Brain microvascular endothelial cell (primary cell): ENCODE measurements around the gene NUBP1.

ENCODE experiments used
- DNase-seq: peaks from one replicate; pipeline ENCODE4 v3.0.0-alpha.2; 2020
- H3K27ac ChIP-seq: fragments of 250-450 bp; sonication (Bioruptor Pico); 2 replicates; pipeline ENCODE4 v1.5.1; 2020; ENCODE audit warnings: mild to moderate bottlenecking, moderate library complexity
- H3K27me3 ChIP-seq: fragments of 250-450 bp; sonication (Bioruptor Pico); replicated peaks from 2 replicates; pipeline ENCODE4 v1.5.1; 2020; ENCODE audit warnings: mild to moderate bottlenecking
- H3K36me3 ChIP-seq: fragments of 250-450 bp; sonication (Bioruptor Pico); replicated peaks from 2 replicates; pipeline ENCODE4 v1.5.1; 2020; ENCODE audit warnings: mild to moderate bottlenecking
- H3K4me3 ChIP-seq: 2 replicates; pipeline ENCODE4 v1.5.1; 2011; ENCODE audit warnings: low read depth, mild to moderate bottlenecking, control low read depth, low read length, moderate library complexity
- in situ Hi-C: cut with HindIII; loops from 2 replicates; pipeline ENCODE4 v1.10.0; 2017; ENCODE audit warnings: low sequenced_read_pairs, low pct_ligation_motif_present
- TF ChIP-seq, protein P1 (sequence below): IDR thresholded peaks from 2 replicates; pipeline ENCODE4 v1.5.1; 2011; ENCODE audit warnings: low read depth, mild to moderate bottlenecking, moderate library complexity, low read length, control low read depth, inconsistent platforms; ENCODE audit errors: missing control alignments

Gene NUBP1

DNA sequence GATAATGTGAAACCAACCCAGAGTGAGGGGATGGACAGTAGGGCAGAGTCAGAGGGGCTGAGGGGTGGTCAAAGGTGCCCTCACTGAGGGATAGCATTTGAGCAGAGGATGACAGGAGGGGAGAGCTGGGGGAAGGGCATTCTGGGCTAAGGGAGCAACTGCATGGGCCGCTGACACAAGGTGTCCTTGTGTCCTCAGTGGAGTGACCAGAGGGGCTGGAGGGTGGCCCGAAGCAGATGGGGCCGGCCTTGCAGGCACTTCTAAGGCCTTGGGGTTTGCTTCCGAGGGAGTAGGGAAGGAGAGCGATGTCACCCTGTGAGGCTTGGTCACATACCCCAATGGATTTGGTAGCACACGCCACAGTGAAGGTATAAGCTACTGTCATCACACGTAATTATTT is 10.0 kb downstream of the NUBP1 start:
- Histone ChIP-seq H3K4me3 (no peak overlapping the region), H3K27me3 (no peaks in the 10 kb centered on the region), H3K36me3 (peaks cover 3% of the 10 kb centered on the region), H3K27ac (no peak overlapping the region)
- no peak for DNase-seq
- in situ Hi-C loops, result no loop called here
- TF ChIP-seq, protein P1, sequence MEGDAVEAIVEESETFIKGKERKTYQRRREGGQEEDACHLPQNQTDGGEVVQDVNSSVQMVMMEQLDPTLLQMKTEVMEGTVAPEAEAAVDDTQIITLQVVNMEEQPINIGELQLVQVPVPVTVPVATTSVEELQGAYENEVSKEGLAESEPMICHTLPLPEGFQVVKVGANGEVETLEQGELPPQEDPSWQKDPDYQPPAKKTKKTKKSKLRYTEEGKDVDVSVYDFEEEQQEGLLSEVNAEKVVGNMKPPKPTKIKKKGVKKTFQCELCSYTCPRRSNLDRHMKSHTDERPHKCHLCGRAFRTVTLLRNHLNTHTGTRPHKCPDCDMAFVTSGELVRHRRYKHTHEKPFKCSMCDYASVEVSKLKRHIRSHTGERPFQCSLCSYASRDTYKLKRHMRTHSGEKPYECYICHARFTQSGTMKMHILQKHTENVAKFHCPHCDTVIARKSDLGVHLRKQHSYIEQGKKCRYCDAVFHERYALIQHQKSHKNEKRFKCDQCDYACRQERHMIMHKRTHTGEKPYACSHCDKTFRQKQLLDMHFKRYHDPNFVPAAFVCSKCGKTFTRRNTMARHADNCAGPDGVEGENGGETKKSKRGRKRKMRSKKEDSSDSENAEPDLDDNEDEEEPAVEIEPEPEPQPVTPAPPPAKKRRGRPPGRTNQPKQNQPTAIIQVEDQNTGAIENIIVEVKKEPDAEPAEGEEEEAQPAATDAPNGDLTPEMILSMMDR, result no peak

- in situ Hi-C loops, result no loop called here
Measured at GRCh38 chr16:10754941-10755340, 11.3 kb downstream of the NUBP1 start.

GRCh38 chr16:10756574-10756973 is 12.9 kb downstream of the NUBP1 start:
- DNase-seq, result peak; percentile 51
- Histone ChIP-seq H3K27ac (no peak overlapping the region), H3K36me3 (peaks cover 5% of the 10 kb centered on the region), H3K27me3 (no peaks in the 10 kb centered on the region), H3K4me3 (no peak overlapping the region)
- TF ChIP-seq, protein P1, result no peak
- in situ Hi-C loops, result no loop called here

More at GRCh38 chr16:10754941-10755340, 11.3 kb downstream of the NUBP1 start:
- DNase-seq, result peak; percentile 29
- peaks cover 5% of the 10 kb centered on the region for H3K36me3 ChIP-seq
- TF ChIP-seq, protein P1, result no peak
- H3K4me3 ChIP-seq, result no peak overlapping the region
- H3K27me3 ChIP-seq, result no peaks in the 10 kb centered on the region
- H3K27ac ChIP-seq, result peak overlapping the region; percentile 56

- peaks cover 9% of the 10 kb centered on the region for H3K36me3 ChIP-seq
- no peak overlapping the region for H3K27ac ChIP-seq
- TF ChIP-seq, protein P1, result no peak
- no peak overlapping the region for H3K4me3 ChIP-seq
- no peaks in the 10 kb centered on the region for H3K27me3 ChIP-seq
- DNase-seq, result no peak
- in situ Hi-C loops, result no loop called here
Measured at GRCh38 chr16:10760858-10761257, 17.2 kb downstream of the NUBP1 start.

DNA sequence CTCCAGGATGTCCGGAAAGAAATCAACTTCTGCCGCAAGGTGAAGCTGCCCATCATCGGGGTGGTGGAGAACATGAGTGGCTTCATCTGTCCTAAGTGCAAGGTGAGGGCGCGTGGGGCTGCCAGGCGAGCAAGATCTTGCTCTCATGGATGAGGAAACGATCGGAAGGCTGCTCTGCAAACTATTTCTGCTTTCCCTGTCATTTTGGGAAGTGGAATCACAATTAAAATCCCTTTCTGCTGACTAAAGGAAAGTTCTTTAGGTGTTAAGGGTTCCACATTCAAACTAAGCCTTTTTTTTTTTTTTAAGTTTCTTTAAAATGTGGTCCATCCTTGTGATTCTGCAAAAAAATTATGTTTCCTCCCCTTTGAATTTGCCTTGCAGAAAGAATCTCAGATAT is 17.7 kb downstream of the NUBP1 start:
- peaks cover 9% of the 10 kb centered on the region for H3K36me3 ChIP-seq
- DNase-seq, result no peak
- no peaks in the 10 kb centered on the region for H3K27me3 ChIP-seq
- no peak overlapping the region for H3K4me3 ChIP-seq
- in situ Hi-C loops, result no loop called here
- H3K27ac ChIP-seq, result no peak overlapping the region
- TF ChIP-seq, protein P1, result no peak

GRCh38 chr16:10762336-10763016 is 18.8 kb downstream of the NUBP1 start:
- Histone ChIP-seq H3K4me3 (no peak overlapping the region), H3K36me3 (peaks cover 9% of the 10 kb centered on the region), H3K27ac (no peak overlapping the region), H3K27me3 (no peaks in the 10 kb centered on the region)
- in situ Hi-C loops, result no loop called here
- no peak for DNase-seq
- TF ChIP-seq, protein P1, result no peak
